Right renal pelvis (tissue), 4 donors: ENCODE results near the gene OTOL1. TPM values are rescaled to one million over a fixed set of nuclear protein-coding genes. Genes with fewer than 3 reads are reported as not detected.

Source experiments
- DNase-seq, 4 donors: peaks; one replicate each; pipeline ENCODE4 v3.0.0-alpha.2; 2013; ENCODE audit warnings: low read depth in 4 of 4, low spot score in 3 of 4, missing footprints in 1 of 4
- polyA plus RNA-seq, 4 donors: library from polyadenylated mRNA; unstranded; fragments of 120-200 nt; gene quantifications; one replicate each; pipeline ENCODE4 v1.2.1, GENCODE V29; 2013; ENCODE audit not compliant: insufficient read length in 4 of 4

The OTOL1 gene
- polyA plus RNA-seq, 4 donors, result not detected

DNA sequence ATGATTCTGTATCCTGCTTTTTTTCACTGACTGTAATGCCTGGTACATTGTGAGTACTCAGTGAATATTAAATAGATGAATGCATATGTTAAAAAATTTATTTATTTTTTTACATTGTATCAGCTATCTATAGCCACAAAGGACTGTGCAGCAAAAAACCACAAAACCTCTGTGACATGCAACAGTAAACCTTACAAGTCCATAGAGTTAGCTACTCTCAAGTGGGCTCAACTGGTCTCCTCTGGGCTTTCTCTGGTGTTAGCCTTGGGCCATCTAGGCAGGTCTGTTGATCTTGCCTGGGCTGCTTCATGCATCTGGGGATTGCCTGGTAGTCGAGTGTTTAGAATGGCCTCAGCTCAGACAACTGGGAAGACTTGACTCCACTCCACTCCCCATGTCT lies 35.3 kb downstream of the OTOL1 start:
- no peak for DNase-seq

DNA sequence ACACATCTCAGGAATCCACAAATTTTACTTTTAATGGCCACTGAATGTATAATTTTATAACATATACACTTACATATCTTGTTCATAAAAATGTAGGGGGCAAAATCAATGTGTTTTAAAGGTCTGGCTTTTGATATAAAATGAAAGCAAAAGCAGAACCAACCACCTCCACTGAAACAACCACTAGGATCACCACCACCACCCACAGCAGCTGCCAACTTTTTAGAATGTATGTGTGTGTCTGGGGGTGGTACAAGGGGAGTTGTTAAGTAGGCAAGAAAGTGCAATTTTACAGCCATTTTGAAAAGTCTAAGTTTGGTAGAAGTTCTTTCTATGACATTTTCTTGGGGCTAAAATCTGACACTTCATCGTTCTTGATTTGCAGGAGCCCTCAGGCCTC lies 44.0 kb downstream of the OTOL1 start:
- DNase-seq, result no peak

- DNase-seq, result no peak
These were observed 49.2 kb downstream of the OTOL1 start for GRCh38 chr3:161545824-161546223.

GRCh38 chr3:161548301-161548700 lies 51.7 kb downstream of the OTOL1 start:
- DNase-seq, result peak in 3 of 4 donors; percentile 10 to 35 (median 20)

DNA sequence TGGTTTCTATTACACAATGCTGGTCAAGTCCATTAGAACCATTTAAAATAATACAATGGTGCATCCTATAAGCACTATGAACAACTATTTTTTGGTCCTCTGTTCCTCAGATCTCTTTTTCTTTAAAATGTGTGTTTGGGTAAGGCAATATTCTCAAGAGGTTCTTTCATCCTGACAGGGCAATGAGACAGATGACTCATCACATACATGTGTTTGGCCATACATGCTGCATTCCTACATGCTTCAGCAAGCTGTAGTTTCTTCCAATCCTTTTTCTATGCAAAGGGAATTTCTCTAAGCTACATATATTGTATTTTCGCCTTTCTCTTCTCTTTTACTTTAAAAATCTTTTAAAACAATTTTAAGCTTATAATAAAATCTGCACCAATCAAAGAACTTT lies 52.7 kb downstream of the OTOL1 start:
- DNase-seq, result no peak

GRCh38 chr3:161550491-161551195 lies 54.0 kb downstream of the OTOL1 start:
- no peak for DNase-seq

GRCh38 chr3:161551697-161552096 lies 55.1 kb downstream of the OTOL1 start:
- DNase-seq, result no peak

- no peak for DNase-seq
These were observed 56.5 kb downstream of the OTOL1 start for GRCh38 chr3:161552984-161553560.

Other genes with a start within 250 kb of the OTOL1 start
- gene SPTSSB, start 125.3 kb upstream of the OTOL1 start, polyA plus RNA-seq, result 10 to 100 TPM in 1 of 4 donors, 1 to 10 TPM in 3; 2.8 to 10.1 (median 4.8) TPM